Skeletal muscle tissue (tissue), 4 donors: ENCODE results near the gene ASXL2. TPM values are rescaled to one million over a fixed set of nuclear protein-coding genes. Genes with fewer than 3 reads are reported as not detected.
A peak's percentile ranks its signal among the peaks of the same experiment; 100 is the strongest.
"Not testable (repeated sequence)": the region's sequence is repeated elsewhere in the genome, so short reads cannot be mapped to it uniquely, and the experiment has no call there.

Experiments used
- H3K27ac ChIP-seq: one replicate; pipeline ENCODE4 v1.7.0; 2013; ENCODE audit warnings: mild to moderate bottlenecking, low read depth, low read length, inconsistent platforms
- H3K27me3 ChIP-seq, 3 donors: one replicate each; pipeline ENCODE4 v1.7.0; 2013; ENCODE audit warnings: low read length in 3 of 3; ENCODE audit not compliant: control insufficient read depth in 3 of 3, insufficient read depth in 3 of 3
- H3K36me3 ChIP-seq, 3 donors: one replicate each; pipeline ENCODE4 v1.7.0; 2013; ENCODE audit warnings: low read length in 3 of 3; ENCODE audit not compliant: control insufficient read depth in 3 of 3, insufficient read depth in 3 of 3
- H3K4me1 ChIP-seq, 3 donors: one replicate each; pipeline ENCODE4 v1.7.0; 2013; ENCODE audit warnings: low read length in 3 of 3, mild to moderate bottlenecking in 3 of 3; ENCODE audit not compliant: control insufficient read depth in 3 of 3, insufficient read depth in 3 of 3
- H3K4me3 ChIP-seq, 3 donors: one replicate each; pipeline ENCODE4 v1.7.0; 2013; ENCODE audit warnings: low read length in 3 of 3
- H3K9ac ChIP-seq, 3 donors: one replicate each; pipeline ENCODE4 v1.7.0; 2013; ENCODE audit warnings: low read length in 3 of 3, mild to moderate bottlenecking in 3 of 3, moderate library complexity in 2 of 3, low read depth in 1 of 3
- H3K9me3 ChIP-seq, 3 donors: one replicate each; pipeline ENCODE4 v1.7.0; 2013; ENCODE audit warnings: low read length in 3 of 3; ENCODE audit not compliant: control insufficient read depth in 3 of 3
- total RNA-seq: library from RNA; depleted of rRNA; stranded (reverse); fragments of >200 nt; gene quantifications from one replicate; pipeline ENCODE4 v1.2.3, GENCODE V29; 2014
- donor health status: Osteomylitis.

ASXL2 gene
- total RNA-seq, 1 donor from 2014 or later, result 4.7 TPM

- Histone ChIP-seq H3K36me3 (no peaks in the 10 kb centered on the region), H3K9ac (no peak overlapping the region), H3K27me3 (no peaks in the 10 kb centered on the region), H3K9me3 (no peaks in the 10 kb centered on the region), H3K27ac (no peak overlapping the region), H3K4me3 (no peak overlapping the region), H3K4me1 (peaks cover 20 to 28% (median 25%) of the 10 kb centered on the region in 3 donors)
Observed at GRCh38 chr2:25856377-25856776, 21.9 kb downstream of the ASXL2 start.

DNA sequence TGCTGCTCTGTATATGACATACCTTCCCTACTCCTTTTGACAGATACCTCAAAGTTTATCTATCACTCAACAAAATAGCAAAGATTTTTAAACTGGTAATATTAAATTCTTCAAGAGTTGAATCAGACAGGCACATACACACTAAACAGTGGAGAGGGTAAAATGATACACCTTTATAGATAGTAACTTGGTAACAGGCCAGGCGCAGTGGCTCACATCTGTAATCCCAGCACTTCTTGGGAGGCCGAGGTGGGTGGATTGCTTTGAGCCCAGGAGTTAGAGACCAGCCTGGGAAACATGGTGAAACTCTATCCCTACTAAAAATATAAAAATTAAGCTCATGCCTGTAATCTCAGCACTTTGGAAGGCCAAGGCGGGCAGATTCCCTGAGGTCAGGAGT lies 23.2 kb downstream of the ASXL2 start:
- Histone ChIP-seq H3K9me3 (no peaks in the 10 kb centered on the region), H3K4me1 (peaks cover 24 to 28% (median 28%) of the 10 kb centered on the region in 3 donors), H3K27me3 (no peaks in the 10 kb centered on the region), H3K9ac (peak overlapping the region in 1 of 3 donors; percentile 33), H3K27ac (no peak overlapping the region), H3K4me3 (no peak overlapping the region), H3K36me3 (no peaks in the 10 kb centered on the region)

DNA sequence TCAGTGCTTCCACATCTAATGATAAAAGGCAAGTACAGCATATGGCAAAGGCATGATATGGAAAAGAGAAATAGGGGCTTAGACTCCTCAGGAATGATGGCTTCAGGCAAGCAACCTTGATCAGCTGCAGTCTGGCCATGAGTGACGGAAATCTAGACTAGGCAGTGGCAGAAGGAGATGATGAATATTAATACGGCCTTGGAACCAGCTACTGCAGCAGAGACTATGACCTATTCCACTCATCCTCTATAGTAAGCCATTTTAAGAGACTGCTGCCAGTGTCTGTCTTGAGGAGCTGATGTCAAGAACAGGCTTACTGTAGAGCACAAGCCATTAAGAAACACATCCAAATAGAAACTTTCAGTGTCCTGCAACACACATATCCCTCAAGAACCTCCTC lies 23.7 kb downstream of the ASXL2 start:
- H3K27ac ChIP-seq, result no peak overlapping the region
- H3K27me3 ChIP-seq, result no peaks in the 10 kb centered on the region
- peak overlapping the region in 1 of 3 donors; percentile 33 for H3K9ac ChIP-seq
- H3K4me3 ChIP-seq, result no peak overlapping the region
- H3K4me1 ChIP-seq, result peaks cover 24 to 28% (median 28%) of the 10 kb centered on the region in 3 donors
- H3K9me3 ChIP-seq, result no peaks in the 10 kb centered on the region
- H3K36me3 ChIP-seq, result no peaks in the 10 kb centered on the region

DNA sequence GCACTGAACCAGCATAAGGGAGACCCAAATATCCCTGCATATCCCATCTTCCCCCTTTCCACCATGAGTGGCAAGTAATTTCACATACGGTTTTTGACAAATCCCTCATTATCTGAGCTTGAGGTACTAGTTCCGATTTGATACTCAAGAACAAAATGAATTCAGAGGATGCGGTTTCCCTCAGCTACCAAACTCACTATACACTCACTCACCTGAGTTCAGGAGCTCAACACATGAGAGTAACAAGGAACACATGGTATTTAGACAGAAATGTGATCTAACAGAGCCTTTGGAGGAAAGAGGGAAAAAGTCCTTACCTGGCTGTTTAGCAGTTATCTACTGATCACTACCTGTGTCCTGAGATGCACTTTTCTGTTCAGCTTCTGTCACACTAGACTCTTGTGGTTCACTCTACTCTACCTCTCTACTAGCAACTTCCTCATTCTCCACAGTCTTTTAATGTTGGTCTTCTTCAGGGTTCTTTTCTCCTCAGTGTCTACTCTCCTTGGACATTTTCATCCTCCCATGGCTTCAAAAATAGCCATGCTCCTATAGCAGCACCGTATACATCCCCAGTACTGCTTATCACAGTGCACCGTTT lies 25.1 kb downstream of the ASXL2 start:
- Histone ChIP-seq H3K9ac (no peak overlapping the region), H3K27me3 (no peaks in the 10 kb centered on the region), H3K36me3 (no peaks in the 10 kb centered on the region), H3K4me1 (peaks cover 24 to 28% (median 28%) of the 10 kb centered on the region in 3 donors), H3K9me3 (no peaks in the 10 kb centered on the region), H3K4me3 (no peak overlapping the region), H3K27ac (no peak overlapping the region)

DNA sequence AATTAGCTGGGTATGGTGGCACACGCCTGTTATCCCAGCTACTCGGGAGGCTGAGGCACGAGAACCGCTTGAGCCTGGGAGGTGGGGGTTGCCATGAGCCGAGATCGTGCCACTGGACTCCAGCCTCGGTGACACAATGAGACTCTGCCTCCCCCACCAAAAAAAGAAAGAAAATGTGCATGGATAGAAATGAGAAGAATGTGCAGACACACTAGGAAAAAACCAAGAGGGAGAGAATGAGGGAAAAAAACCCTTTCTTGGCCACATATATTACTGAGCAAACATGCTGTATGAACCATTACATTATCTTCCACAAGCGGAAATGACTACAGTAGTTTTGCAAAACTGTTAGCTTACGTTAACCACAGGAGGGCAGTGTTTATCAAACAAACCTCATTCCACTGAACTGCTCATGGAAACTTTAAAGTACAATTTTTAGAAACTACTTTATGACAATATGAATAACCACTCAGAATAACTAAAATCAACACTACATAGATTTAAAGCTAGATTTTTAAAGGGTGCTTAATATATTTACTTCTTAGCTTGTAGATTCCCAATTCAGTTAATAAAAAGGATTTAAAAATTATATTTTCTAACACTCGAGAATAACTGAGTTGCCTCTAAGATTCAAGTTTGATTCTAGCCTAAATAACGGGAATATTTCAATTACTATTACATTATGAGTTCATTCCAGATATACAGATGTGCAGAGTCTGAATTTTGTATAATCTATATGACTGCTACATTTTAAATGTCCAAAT lies 26.4 kb downstream of the ASXL2 start:
- H3K27ac ChIP-seq, result no peak overlapping the region
- H3K4me3 ChIP-seq, result no peak overlapping the region
- no peaks in the 10 kb centered on the region for H3K27me3 ChIP-seq
- no peaks in the 10 kb centered on the region for H3K9me3 ChIP-seq
- H3K36me3 ChIP-seq, result no peaks in the 10 kb centered on the region
- H3K4me1 ChIP-seq, result peaks cover 18 to 24% (median 23%) of the 10 kb centered on the region in 3 donors
- no peak overlapping the region for H3K9ac ChIP-seq

DNA sequence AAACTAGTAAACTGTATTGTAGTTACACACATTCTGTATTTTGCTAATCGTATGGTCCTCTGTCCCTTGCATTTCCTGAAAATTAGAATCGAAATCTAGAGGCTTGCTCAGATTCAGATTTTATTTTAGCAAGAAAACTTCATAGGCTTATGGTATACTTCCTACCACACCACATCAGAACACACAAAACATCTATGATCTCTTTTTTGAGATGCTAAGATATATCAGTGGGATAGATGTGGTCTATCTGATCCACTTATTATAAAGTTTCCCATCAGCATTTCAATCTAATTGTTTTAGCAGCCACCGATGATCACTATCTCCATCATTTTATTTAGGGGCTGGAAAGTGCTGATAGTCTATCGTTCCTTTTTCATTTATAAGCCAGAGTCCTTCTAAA lies 27.9 kb downstream of the ASXL2 start:
- not testable (repeated sequence) for H3K9me3 ChIP-seq, H3K27me3 ChIP-seq, H3K9ac ChIP-seq, H3K4me3 ChIP-seq, H3K36me3 ChIP-seq, H3K27ac ChIP-seq
- peaks cover 13 to 18% (median 17%) of the 10 kb centered on the region in 3 donors for H3K4me1 ChIP-seq

GRCh38 chr2:25849350-25849749 lies 28.9 kb downstream of the ASXL2 start:
- not testable (repeated sequence) for H3K27me3 ChIP-seq, H3K9me3 ChIP-seq, H3K27ac ChIP-seq, H3K4me3 ChIP-seq, H3K36me3 ChIP-seq, H3K9ac ChIP-seq
- H3K4me1 ChIP-seq, result peaks cover 8 to 14% (median 9%) of the 10 kb centered on the region in 3 donors

DNA sequence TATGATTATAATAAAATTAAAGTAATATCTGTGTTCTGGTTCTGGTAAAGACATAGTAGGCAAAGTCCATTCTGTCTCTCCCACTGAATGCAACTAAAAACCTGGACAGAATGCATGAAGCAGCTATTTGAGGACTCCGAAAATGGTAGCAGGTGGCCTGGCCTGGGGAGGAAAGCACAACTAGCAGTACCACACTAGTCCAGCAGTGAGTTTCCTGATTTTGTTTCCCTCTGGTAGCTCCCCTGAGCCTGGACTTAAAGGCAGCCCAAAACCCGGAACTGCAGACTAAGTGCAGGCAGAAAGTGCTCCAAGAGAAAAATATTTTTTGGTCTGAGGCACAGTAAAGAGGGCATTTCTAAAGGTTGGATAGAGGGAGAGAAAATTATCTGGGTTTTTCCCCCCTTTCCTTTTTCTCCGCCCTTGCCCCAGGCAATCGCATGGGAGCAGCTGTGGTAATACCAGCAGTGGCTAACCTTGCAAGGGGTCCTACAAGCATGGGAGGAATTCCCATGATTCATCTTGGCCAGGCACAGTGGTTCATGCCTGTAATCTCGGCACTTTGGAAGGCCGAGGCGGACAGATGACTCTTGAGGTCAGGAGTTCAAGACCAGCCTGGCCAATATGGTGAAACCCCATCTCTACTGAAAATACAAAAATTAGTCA lies 32.3 kb downstream of the ASXL2 start:
- no peaks in the 10 kb centered on the region for H3K9me3 ChIP-seq
- no peak overlapping the region for H3K27ac ChIP-seq
- H3K36me3 ChIP-seq, result peaks cover 0 to 2% (median 0%) of the 10 kb centered on the region in 3 donors
- H3K4me3 ChIP-seq, result no peak overlapping the region
- H3K27me3 ChIP-seq, result no peaks in the 10 kb centered on the region
- H3K4me1 ChIP-seq, result peaks cover 0 to 11% (median 5%) of the 10 kb centered on the region in 3 donors
- no peak overlapping the region for H3K9ac ChIP-seq

DNA sequence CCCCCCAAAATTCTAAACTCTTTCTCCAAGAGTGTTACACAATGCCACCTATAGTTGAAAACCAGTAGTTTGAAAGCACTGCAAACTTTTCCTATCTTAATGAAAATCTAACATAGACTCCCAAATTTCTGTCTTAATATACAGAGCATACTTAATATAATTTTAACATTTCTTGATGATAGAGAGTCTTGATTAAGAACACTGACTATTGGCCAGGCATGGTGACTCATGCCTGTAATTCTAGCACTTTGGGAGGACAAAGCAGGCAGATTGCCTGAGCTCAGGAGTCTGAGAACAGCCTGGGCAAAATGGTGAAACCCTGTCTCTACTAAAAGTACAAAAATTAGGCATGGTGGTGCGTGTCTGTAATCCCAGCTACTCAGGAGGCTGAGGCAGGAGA lies 34.2 kb downstream of the ASXL2 start:
- no peak overlapping the region for H3K4me3 ChIP-seq
- H3K27ac ChIP-seq, result no peak overlapping the region
- H3K27me3 ChIP-seq, result no peaks in the 10 kb centered on the region
- H3K4me1 ChIP-seq, result peaks cover 0 to 7% (median 2%) of the 10 kb centered on the region in 3 donors
- H3K36me3 ChIP-seq, result peaks cover 0 to 2% (median 0%) of the 10 kb centered on the region in 3 donors
- no peaks in the 10 kb centered on the region for H3K9me3 ChIP-seq
- no peak overlapping the region for H3K9ac ChIP-seq

- Histone ChIP-seq H3K4me3 (no peak overlapping the region), H3K9me3 (no peaks in the 10 kb centered on the region), H3K27me3 (no peaks in the 10 kb centered on the region), H3K4me1 (peaks cover 0 to 7% (median 2%) of the 10 kb centered on the region in 3 donors), H3K36me3 (peaks cover 0 to 2% (median 0%) of the 10 kb centered on the region in 3 donors), H3K27ac (no peak overlapping the region), H3K9ac (no peak overlapping the region)
Observed at GRCh38 chr2:25842155-25842554, 36.1 kb downstream of the ASXL2 start.
